Vagina (tissue), 2 donors: ENCODE data around the gene BLTP1. TPM values are rescaled to one million over a fixed set of nuclear protein-coding genes. Genes with fewer than 3 reads are reported as not detected.

Experiments used
- DNase-seq, 2 donors: peaks; one replicate each; pipeline ENCODE4 v3.0.0-alpha.2; 2017; ENCODE audit errors: extremely low spot score in 2 of 2
- H3K27ac ChIP-seq: fragments of 200-600 bp; sonication (generic); one replicate; pipeline ENCODE4 v1.5.1; 2019
- H3K27me3 ChIP-seq: fragments of 200-600 bp; sonication (generic); one replicate; pipeline ENCODE4 v1.5.1; 2019
- H3K36me3 ChIP-seq, 2 donors: fragments of 200-600 bp; sonication (generic); one replicate each; pipeline ENCODE4 v1.5.1; 2017 to 2019
- H3K4me1 ChIP-seq: fragments of 200-600 bp; sonication (generic); one replicate; pipeline ENCODE4 v1.5.1; 2019
- H3K4me3 ChIP-seq, 2 donors: fragments of 200-600 bp; sonication (generic); 1 replicate in 1 of 2; 2 replicates in 1 of 2; pipeline ENCODE4 v1.5.1; 2016 to 2019
- H3K9me3 ChIP-seq: fragments of 200-600 bp; sonication (generic); one replicate; pipeline ENCODE4 v1.5.1; 2019
- CTCF ChIP-seq, 3 experiments: fragments of 450-650 bp in 2 of 3; fragments of 200-600 bp in 1 of 3; sonication (generic) in 1 of 3; IDR thresholded peaks; one replicate each; pipeline ENCODE4 v1.5.1; 2017 to 2019; ENCODE audit warnings: antibody characterized with exemption in 3 of 3, mild to moderate bottlenecking in 2 of 3, moderate library complexity in 2 of 3
- POLR2A ChIP-seq, 2 donors: fragments of 450-650 bp; IDR thresholded peaks; one replicate each; pipeline ENCODE4 v1.6.1; 2017; ENCODE audit warnings: antibody characterized with exemption in 2 of 2, mild to moderate bottlenecking in 2 of 2, moderate library complexity in 2 of 2
- POLR2AphosphoS5 ChIP-seq, 2 donors: sonication (generic); formaldehyde crosslinking; IDR thresholded peaks; one replicate each; pipeline ENCODE4 v1.9.0; 2017; ENCODE audit warnings: antibody characterized with exemption in 2 of 2, mild to moderate bottlenecking in 2 of 2, low read depth in 1 of 2; ENCODE audit not compliant: insufficient read depth in 1 of 2
- intact Hi-C: fragments of 100-400 bp; cut with DNase I; formaldehyde crosslinking; loops from one replicate; pipeline ENCODE4 v1.15.1; 2023
- total RNA-seq: library from RNA; depleted of rRNA; stranded (reverse); fragments of >200 nt; gene quantifications from one replicate; pipeline ENCODE4 v1.2.3, GENCODE V29; 2016

The BLTP1 gene
- total RNA-seq, 1 donor from 2014 or later: 94.0 TPM

- intact Hi-C loops: no loop called here
- TF ChIP-seq POLR2AphosphoS5 (IDR thresholded peaks at IDR 0.05; ENCODE audit: insufficient read depth in 1 of 2, low read depth in 1 of 2) (no peak), POLR2A (IDR thresholded peaks at IDR 0.05) (no peak), CTCF (IDR thresholded peaks at IDR 0.05) (no peak)
- H3K4me3 ChIP-seq: no peak overlapping the region
- H3K9me3 ChIP-seq: no peaks in the 10 kb centered on the region
- H3K27ac ChIP-seq: no peak overlapping the region
- no peak for DNase-seq
- H3K36me3 ChIP-seq: peaks cover 0 to 52% of the 10 kb centered on the region in 2 donors
- no peaks in the 10 kb centered on the region for H3K27me3 ChIP-seq
- H3K4me1 ChIP-seq: no peaks in the 10 kb centered on the region
These were observed 26.8 kb downstream of the BLTP1 start for GRCh38 chr4:122178961-122179360.

- no peak for TF ChIP-seq POLR2AphosphoS5 (IDR thresholded peaks at IDR 0.05; ENCODE audit: insufficient read depth in 1 of 2, low read depth in 1 of 2)
- no peak for TF ChIP-seq POLR2A (IDR thresholded peaks at IDR 0.05)
- no peak for TF ChIP-seq CTCF (IDR thresholded peaks at IDR 0.05)
- no peak for DNase-seq
- H3K36me3 ChIP-seq: peaks cover 0 to 21% of the 10 kb centered on the region in 2 donors
- H3K27ac ChIP-seq: no peak overlapping the region
- H3K4me3 ChIP-seq: no peak overlapping the region
- no peaks in the 10 kb centered on the region for H3K4me1 ChIP-seq
- intact Hi-C loops: no loop called here
- H3K27me3 ChIP-seq: no peaks in the 10 kb centered on the region
- no peaks in the 10 kb centered on the region for H3K9me3 ChIP-seq
These were observed 43.6 kb downstream of the BLTP1 start for GRCh38 chr4:122195718-122196117.

Other genes starting within 250 kb of the BLTP1 start
- gene TRPC3, start 200.3 kb upstream of the BLTP1 start, total RNA-seq: 0.98 TPM
- gene ADAD1, start 226.7 kb downstream of the BLTP1 start, total RNA-seq: not detected